ENCODE measurements around the gene GPA33.

GPA33 gene

GRCh38 chr1:167117225-167117624 is 27.0 kb upstream of the GPA33 start:
- DNase-seq (ENCODE audit: low spot score): no peak

- no peak for DNase-seq (ENCODE audit: low spot score)
These were observed 26.0 kb upstream of the GPA33 start for GRCh38 chr1:167116174-167116573.

- DNase-seq (ENCODE audit: low spot score): no peak
These were observed 25.5 kb upstream of the GPA33 start for GRCh38 chr1:167115655-167116054.

- no peak for DNase-seq (ENCODE audit: low spot score)
These were observed 24.5 kb upstream of the GPA33 start for GRCh38 chr1:167114725-167115124.

GRCh38 chr1:167111868-167112709 is 21.9 kb upstream of the GPA33 start:
- DNase-seq (ENCODE audit: low spot score): no peak

- no peak for DNase-seq (ENCODE audit: low spot score)
These were observed 20.4 kb upstream of the GPA33 start for GRCh38 chr1:167110586-167110985.

- no peak for DNase-seq (ENCODE audit: low spot score)
These were observed 18.9 kb upstream of the GPA33 start for GRCh38 chr1:167109125-167109524.

- no peak for DNase-seq (ENCODE audit: low spot score)
These were observed 17.3 kb upstream of the GPA33 start for GRCh38 chr1:167107456-167107855.

GRCh38 chr1:167106119-167106461 is 15.9 kb upstream of the GPA33 start:
- DNase-seq (ENCODE audit: low spot score): no peak

- DNase-seq (ENCODE audit: low spot score): no peak
These were observed 15.3 kb upstream of the GPA33 start for GRCh38 chr1:167105271-167106118.

- no peak for DNase-seq (ENCODE audit: low spot score)
These were observed 14.1 kb upstream of the GPA33 start for GRCh38 chr1:167104256-167104633.

GRCh38 chr1:167102906-167103573 is 12.9 kb upstream of the GPA33 start:
- no peak for DNase-seq (ENCODE audit: low spot score)

GRCh38 chr1:167101754-167102153 is 11.6 kb upstream of the GPA33 start:
- DNase-seq (ENCODE audit: low spot score): no peak

- no peak for DNase-seq (ENCODE audit: low spot score)
These were observed 10.6 kb upstream of the GPA33 start for GRCh38 chr1:167100730-167101129.

GRCh38 chr1:167099851-167100250 is 9.7 kb upstream of the GPA33 start:
- no peak for DNase-seq (ENCODE audit: low spot score)

GRCh38 chr1:167095368-167095767 is 5.2 kb upstream of the GPA33 start:
- DNase-seq (ENCODE audit: low spot score): no peak

- DNase-seq (ENCODE audit: low spot score): no peak
These were observed 4.5 kb upstream of the GPA33 start for GRCh38 chr1:167094690-167095089.

- DNase-seq (ENCODE audit: low spot score): no peak
These were observed 3.8 kb upstream of the GPA33 start, which contains the start of gene STYXL2 for GRCh38 chr1:167093846-167094516. Gene STYXL2, plus strand, starts transcription at chr1:167094075. Its CDS starts 775 bp downstream, at chr1:167094850.

GRCh38 chr1:167092653-167093052 is 2.5 kb upstream of the GPA33 start:
- DNase-seq (ENCODE audit: low spot score): no peak

- no peak for DNase-seq (ENCODE audit: low spot score)
These were observed 251 bp downstream of the GPA33 start for GRCh38 chr1:167089939-167090313.

- DNase-seq (ENCODE audit: low spot score): no peak
These were observed 1.3 kb downstream of the GPA33 start for GRCh38 chr1:167088746-167089417.

GRCh38 chr1:167086768-167087167 is 3.4 kb downstream of the GPA33 start:
- DNase-seq (ENCODE audit: low spot score): no peak
